Right ventricle myocardium inferior (tissue), 1 donor: Measurements from ENCODE around the gene FBRSL1. TPM values are rescaled to one million over a fixed set of nuclear protein-coding genes. Genes with fewer than 3 reads are reported as not detected.

Source experiments
- ATAC-seq: fragments of 200-7000 bp; cut with Tn5 transposase; one replicate; pipeline ENCODE4 v1.9.1; 2020; ENCODE audit warnings: mild to moderate bottlenecking, moderate library complexity
- DNase-seq: peaks from one replicate; pipeline ENCODE4 v3.0.0; 2021; ENCODE audit errors: missing footprints
- intact Hi-C: fragments of 100-400 bp; cut with DNase I; formaldehyde crosslinking; loops from one replicate; pipeline ENCODE4 v1.11.0; 2022
- total RNA-seq: library from RNA; stranded (reverse); fragmentation: NEBNext Ultra II Directional; extraction: Animal tissue kit (Norgen Biotek cat#: 25700); gene quantifications from one replicate; pipeline ENCODE4 v1.2.1, GENCODE V29; 2021
- donor health status: DM: no; HTN: yes; CAD: no; lungs with severe emphysema.

Gene FBRSL1
- total RNA-seq, 1 donor from 2014 or later, result 51.9 TPM

DNA sequence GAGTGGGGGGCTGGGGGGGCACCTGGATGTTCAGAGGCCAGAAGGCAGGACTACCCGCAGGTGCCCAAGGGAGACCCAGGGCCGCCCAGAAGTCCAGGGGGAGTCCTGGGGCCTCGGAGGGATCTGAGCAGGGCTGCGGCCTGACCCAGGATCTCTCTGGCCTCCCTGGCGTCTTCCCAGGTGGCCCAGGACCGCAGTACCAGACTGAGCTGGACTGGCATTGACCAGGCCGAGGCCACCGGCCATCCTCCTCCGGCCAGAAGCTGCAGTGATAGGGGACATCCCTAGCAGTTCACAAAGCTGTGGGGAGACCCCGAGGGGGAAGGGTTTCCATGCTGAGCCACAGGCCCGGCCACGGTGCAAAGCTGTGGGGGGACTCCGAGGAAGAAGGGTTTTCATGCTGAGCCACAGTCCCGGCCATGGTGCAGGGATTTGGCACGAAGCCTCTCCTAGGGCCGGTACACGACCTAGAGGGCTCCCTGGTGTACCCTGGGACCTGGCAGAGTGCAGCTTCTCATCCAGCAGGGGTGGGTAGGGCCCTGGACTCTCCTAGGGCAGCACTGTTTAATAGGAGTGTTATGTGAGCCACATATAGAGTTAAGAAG lies 24.4 kb downstream of the FBRSL1 start:
- peak; percentile 45 for ATAC-seq
- DNase-seq, result no peak
- intact Hi-C loops, result no loop called here

DNA sequence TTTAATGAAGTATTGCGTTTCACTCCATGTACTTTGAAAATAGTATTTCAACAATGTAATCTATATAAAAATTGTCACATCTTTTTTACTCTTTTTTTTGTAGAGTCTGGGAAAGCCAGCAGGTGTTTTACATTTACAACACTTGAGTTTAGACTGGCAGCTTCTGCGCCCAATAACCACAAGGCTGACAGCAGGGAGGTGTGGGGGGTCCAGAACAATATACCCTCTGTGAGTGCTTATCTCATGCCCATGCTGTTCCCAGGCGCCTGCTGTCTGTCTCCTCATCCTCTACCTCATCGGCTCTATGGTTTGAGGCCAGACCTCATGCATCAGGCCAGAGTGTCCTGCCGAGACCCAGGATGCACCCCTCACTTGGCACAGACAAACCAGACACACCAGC lies 24.9 kb downstream of the FBRSL1 start:
- DNase-seq, result no peak
- intact Hi-C loops, result no loop called here

DNA sequence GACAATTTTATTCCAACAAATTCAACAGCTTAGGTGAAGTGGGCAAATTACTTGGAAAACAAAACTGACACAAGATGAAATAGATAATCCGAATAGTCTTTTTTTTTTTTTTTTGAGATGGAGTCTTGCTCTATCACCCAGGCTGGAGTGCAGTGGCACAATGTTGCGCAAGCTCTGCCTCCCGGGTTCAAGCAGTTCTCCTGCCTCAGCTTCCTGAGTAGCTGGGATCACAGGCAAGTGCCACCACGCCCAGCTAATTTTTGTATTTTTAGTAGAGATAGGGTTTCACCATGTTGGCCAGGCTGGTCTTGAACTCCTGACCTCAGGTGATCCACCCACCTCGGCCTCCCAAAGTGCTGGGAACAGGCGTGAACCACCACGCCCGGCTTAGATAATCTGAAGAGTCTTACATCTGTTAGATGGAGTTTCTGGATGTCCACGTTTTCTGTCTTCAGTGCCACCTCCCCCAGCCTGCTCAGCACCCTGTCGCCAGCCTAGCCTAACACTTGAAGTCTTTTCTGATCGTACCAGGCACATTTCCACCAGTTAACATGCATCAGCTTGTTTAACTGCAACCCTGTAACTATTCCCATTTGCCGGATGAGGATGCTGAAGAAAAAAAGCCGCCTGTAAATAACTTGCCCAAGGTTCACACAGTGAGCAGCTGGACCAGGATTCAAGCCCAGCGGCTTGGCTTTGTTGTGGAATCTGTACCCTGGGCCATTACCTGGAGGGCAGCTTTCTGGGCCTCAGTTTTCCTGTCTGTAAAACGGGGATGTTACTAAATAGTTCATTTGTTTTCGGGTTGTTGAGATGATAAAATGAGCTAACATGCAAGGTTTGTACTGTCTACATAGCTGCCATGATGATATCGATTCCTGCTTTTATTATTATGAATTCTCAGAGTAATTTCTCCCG lies 26.4 kb downstream of the FBRSL1 start:
- DNase-seq (no peak), ATAC-seq (no peak)
- intact Hi-C loops, result no loop called here

More for the DNA sequence above, 24.9 kb downstream of the FBRSL1 start:
- no peak for ATAC-seq

GRCh38 chr12:132517013-132517739 lies 27.2 kb downstream of the FBRSL1 start:
- intact Hi-C loops, result no loop called here
- no peak for DNase-seq
- ATAC-seq, result no peak

DNA sequence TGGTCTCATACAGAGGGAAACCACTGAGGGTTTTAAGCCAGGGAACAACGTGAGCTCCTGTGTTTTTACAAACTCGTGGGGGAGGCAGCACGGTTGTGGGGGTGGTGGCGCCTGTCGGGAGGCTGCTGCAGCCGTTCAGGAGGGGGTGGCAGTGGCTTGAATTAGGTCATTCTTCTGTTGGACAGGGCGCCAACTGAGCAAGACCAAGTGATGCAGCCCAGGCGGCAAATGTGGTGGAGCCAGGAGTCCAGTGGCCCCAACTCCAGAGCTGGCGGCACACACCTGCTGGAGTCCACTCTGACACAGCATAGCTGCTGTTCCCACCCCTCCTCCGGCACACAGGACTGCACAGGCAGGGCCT lies 27.8 kb downstream of the FBRSL1 start:
- ATAC-seq (no peak), DNase-seq (no peak)
- intact Hi-C loops, result no loop called here

- DNase-seq (no peak), ATAC-seq (no peak)
- intact Hi-C loops, result no loop called here
Measured at GRCh38 chr12:132518354-132518992, 28.5 kb downstream of the FBRSL1 start.

- ATAC-seq (no peak), DNase-seq (no peak)
- intact Hi-C loops, result no loop called here
Measured at GRCh38 chr12:132520421-132521199, 30.7 kb downstream of the FBRSL1 start.

- no peak for ATAC-seq
- intact Hi-C loops, result no loop called here
- DNase-seq, result no peak
Measured at GRCh38 chr12:132521200-132521580, 31.2 kb downstream of the FBRSL1 start.

DNA sequence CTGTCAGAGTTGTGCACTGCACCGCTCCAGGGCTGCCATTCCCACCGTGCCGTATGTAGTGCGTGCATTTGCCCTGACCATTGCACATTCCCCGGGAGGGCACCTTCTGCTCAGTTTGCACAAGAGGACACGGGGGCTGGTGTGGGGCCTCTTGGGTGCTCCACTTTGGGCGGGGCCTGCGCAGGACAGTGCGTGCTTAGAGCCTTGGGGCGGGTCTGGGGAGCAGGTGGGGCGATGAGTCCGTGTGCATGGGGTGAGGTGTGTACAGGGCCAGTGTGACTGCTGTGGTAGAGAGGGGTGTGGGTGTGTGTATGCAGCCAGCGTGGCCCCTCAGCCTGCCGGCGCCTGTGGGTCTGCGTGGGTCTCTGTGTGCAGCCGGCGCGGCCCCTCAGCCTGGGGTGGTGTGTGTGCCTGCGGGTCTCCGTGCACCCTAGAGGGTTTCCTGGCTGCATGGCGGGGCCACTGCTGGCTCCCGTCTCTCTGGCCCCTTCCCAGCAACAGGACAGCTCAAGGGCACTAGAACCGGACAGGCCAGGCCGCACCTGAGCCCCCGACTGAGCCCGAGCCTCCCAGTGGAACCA lies 31.9 kb downstream of the FBRSL1 start:
- ATAC-seq (no peak), DNase-seq (no peak)
- intact Hi-C loops, result no loop called here

DNA sequence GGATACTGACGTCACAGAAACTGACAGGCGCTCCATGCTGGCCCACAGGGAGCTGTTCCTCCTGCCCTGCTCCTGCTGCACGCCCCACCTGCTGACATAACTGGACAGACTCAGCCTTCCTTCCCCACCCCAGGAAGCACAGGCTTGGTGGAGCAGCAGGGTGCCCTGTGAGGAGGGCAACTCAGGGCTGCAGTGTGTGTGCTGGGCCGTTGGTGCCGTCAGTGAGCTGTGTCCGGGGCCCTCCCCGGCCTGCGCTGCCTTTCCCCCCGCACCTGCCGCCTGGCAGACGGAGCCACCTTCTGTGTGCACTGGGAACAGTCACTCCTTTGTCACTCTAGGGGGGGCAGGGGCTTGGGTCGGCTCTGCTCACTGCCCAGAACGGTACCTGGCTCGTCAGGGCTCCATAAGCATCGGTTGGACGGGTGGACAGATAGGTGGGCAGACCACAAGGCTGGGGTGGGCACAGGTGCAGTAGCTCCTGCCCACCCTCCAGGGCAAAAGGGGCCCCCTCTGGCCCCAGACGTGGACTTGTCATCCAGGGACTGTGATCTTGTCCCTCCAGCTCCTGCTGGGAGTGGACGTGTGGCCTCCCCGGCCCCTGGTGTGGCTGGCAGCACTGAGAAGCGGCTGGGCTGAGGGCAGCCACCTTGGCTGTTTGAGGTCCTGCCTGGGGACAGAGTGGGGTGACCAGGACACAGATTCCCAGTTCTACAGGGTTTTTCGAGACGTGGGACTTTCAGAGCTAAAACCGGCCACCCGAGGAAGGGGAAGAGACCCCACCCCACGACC lies 32.8 kb downstream of the FBRSL1 start:
- DNase-seq, result no peak
- no peak for ATAC-seq
- intact Hi-C loops, result loop anchor here (1.0 kb wide), 1 partner anchor 107 kb away; no protein-coding TSS in a partner anchor

DNA sequence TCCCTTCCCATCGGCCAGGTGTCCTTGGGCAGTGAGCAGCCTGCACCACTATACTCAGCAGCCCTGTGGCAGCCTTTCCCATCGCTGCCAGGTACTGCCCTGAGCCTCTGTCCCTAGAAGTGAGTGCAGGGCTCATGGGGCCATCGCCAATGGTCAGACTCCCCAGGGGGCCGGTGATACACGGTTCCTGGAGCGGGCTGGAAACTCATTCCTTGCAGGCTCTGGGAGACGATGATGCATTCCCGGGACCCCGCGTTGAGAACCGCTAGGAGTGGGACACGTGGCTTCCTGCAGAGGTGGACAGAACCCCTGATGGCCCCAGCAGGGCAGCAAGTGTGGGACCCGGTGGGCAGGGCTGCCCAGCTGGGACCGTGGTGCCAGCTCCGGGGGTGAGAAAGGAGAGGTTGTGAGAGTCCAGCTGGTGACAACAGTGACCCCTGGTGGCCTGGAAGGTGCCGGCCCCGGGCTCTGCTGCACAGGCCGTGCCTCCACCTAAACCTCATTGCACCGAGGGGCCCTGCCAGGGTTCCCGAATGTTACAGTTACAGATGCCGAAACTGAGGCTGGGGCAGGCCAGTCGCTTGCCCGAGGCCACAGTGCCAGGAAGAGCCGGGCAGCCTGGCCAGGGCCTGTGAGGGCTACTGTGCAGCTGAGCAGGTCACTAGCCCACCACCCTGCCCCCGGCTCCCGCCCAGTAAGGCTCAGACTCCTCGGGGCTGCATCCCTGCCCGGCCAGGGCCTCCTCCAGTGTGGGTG lies 33.8 kb downstream of the FBRSL1 start:
- DNase-seq, result peak; percentile 85
- peak; percentile 33 for ATAC-seq
- intact Hi-C loops, result loop anchor here (1.0 kb wide), 1 partner anchor 108 kb away; no protein-coding TSS in a partner anchor

- intact Hi-C loops, result no loop called here
- DNase-seq, result no peak
- ATAC-seq, result no peak
Measured at GRCh38 chr12:132524405-132524804, 34.5 kb downstream of the FBRSL1 start.

DNA sequence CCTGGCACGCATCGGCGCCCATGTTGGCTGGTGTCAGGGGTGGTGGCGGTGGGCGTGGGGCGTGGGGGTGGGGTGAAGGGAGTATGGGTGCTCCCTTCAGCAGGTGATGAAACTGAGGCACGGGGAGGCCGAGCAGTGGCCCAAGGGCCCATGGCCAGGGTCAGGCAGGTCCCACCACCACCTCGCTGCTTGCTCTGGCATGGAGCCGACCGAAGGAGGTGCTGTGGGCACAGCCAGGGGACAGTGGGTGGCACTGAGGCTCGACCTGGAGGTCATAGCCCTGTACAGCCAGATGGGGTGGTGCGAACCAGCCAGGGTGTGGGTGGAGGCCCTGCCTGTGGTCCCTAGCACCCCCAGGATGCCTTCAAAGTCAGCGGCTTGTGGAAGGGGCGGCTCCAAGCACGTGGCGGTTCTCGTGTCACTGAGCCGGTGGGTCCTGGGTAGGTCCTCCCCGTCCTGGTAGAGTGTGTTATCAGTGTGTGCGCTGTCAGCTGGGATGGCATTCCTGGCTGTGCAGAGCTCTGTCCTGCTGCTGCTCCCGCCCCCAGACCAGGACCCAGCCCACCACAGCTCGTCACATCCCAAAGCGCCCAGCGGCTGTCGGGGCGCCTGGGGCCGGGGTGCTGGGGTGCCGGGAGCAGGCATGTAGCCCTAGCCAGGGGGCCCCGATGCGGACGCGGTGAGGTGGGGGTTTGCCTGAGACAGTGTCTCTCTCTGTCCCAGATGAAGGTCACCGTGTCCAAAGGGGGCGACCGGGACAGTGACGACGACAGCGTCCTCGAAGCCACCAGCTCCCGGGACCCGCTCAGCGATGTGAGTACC lies 35.3 kb downstream of the FBRSL1 start:
- intact Hi-C loops, result no loop called here
- ATAC-seq, result no peak
- DNase-seq, result no peak

DNA sequence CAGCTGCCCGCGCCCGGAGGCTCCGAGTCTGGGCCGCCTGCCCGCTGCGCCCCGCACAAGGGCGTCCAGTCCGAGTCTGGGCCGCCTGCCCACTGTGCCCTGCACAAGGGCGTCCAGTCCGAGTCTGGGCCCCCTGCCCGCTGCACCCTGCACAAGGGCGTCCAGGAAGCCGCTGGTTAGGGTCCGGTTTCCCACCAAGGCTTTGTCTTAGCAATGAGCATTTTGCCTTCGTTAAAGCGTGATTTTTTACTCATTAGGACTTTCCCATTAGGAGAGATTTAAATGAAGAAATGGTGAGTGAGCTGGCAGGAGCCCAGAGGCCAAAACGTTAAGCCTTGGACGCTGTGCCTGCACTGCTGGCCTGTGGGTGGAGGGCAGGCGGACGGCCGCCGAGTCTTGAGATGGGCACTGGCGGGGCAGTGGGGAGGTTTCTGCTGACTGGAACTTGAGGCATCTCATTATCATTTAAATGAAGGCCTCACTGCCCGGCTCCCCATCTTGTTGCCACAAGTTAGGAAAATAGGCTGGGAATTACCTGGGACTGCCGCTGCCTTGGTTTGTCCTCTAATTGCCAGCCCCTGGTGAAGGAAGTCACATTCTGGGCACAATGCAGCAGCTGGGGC lies 36.0 kb downstream of the FBRSL1 start:
- no peak for ATAC-seq
- intact Hi-C loops, result no loop called here
- no peak for DNase-seq

DNA sequence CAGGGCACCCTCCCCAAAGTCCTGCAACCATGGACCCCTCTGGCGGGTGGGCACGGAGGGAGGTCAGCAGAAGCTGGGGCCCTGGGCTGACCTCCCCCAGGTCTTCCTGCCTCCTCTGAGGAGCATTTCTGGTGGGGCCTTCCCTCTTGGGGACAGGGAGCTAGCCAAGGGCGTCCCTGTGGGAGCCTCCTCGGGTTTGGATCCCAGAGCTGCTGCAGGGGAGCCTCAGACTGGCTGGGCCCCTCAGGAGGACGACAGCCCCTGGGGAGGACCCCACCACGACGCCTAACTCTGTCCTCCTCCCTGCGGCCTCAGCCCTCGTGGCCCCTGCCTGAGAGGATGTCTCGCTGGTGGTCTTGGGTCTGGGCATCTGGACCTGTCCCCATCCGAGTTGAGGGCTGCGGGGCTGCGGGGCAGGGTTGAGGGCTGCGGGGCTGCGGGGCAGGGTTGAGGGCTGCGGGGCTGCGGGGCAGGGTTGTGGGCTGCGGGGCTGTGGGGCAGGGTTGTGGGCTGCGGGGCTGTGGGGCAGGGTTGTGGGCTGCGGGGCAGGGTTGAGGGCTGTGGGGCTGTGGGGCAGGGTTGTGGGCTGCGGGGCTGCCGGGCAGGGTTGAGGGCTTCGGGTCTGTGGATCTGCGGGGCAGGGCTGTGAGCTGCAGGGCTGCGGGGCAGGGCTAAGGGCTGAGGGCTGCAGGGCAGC lies 37.4 kb downstream of the FBRSL1 start:
- intact Hi-C loops, result no loop called here

More for the DNA sequence above, 37.4 kb downstream of the FBRSL1 start:
- ATAC-seq (no peak), DNase-seq (no peak)
